Stimulated activated naive B cell treated with anti-CD40 and anti-IgM and Interleukin-4, amounts not matched to agents 10 μg/mL and 1 μg/mL and 100 μg/mL, for 72 hours (primary cell): Measurements from ENCODE around the gene STK39.

Experiments used
- ATAC-seq, 2 donors: fragments of 150-1000 bp; cut with Tn5 transposase; replicated peaks; 2 replicates each; pipeline ENCODE4 v1.10.0; 2021; ENCODE audit warnings: moderate library complexity in 1 of 2
- DNase-seq: peaks from one replicate; pipeline ENCODE4 v3.0.0; 2021
- H3K27ac Mint-ChIP-seq: one replicate; pipeline ENCODE4 v1.8.0; 2022; ENCODE audit warnings: mild to moderate bottlenecking, mixed read lengths
- H3K27me3 Mint-ChIP-seq, 2 donors: one replicate each; pipeline ENCODE4 v1.8.0; 2022; ENCODE audit warnings: mixed read lengths in 2 of 2
- H3K36me3 Mint-ChIP-seq, 2 donors: one replicate each; pipeline ENCODE4 v1.8.0; 2022; ENCODE audit warnings: mixed read lengths in 2 of 2, mild to moderate bottlenecking in 1 of 2
- H3K4me1 Mint-ChIP-seq, 2 donors: one replicate each; pipeline ENCODE4 v1.8.0; 2022; ENCODE audit warnings: mixed read lengths in 2 of 2, mild to moderate bottlenecking in 1 of 2
- H3K4me3 Mint-ChIP-seq, 2 donors: one replicate each; pipeline ENCODE4 v1.8.0; 2022; ENCODE audit warnings: mild to moderate bottlenecking in 2 of 2, mixed read lengths in 2 of 2, moderate library complexity in 1 of 2
- H3K9me3 Mint-ChIP-seq, 2 donors: one replicate each; pipeline ENCODE4 v1.8.0; 2022; ENCODE audit warnings: mixed read lengths in 2 of 2, mild to moderate bottlenecking in 1 of 2

Gene STK39

GRCh38 chr2:168039881-168040280 is 207.5 kb downstream of the STK39 start:
- DNase-seq (no peak), ATAC-seq (peak in 1 of 2 donors; percentile 41)
- H3K36me3 Mint-ChIP-seq: peaks cover 10 to 20% of the 10 kb centered on the region in 2 donors
- peak overlapping the region in 1 of 2 donors; percentile 14 for H3K4me3 Mint-ChIP-seq
- peak overlapping the region; percentile 11 for H3K27ac Mint-ChIP-seq
- H3K4me1 Mint-ChIP-seq: peaks cover 45 to 80% of the 10 kb centered on the region in 2 donors
- H3K27me3 Mint-ChIP-seq: no peaks in the 10 kb centered on the region
- peaks cover 0 to 2% of the 10 kb centered on the region in 2 donors for H3K9me3 Mint-ChIP-seq

DNA sequence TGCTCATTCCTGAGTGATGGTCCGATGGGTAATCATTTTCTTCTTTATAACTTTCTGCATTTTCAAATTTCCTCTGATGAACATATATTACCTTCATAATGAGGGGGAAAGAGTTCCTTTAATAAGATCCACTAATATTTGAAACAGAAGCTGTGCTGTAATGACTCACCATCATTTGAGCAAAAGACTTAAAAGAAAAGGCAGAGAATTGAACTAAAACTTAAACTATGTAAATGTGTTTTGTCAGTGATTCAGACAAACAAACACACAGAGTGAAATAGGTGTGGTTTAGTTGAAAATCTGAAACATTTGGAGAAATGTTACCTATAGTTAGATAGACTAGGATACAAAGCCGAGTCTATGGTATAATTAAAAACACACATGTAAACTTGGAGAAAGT is 209.6 kb downstream of the STK39 start:
- H3K9me3 Mint-ChIP-seq: peaks cover 0 to 2% of the 10 kb centered on the region in 2 donors
- DNase-seq (no peak), ATAC-seq (no peak)
- H3K27ac Mint-ChIP-seq: peak overlapping the region; percentile 85
- H3K27me3 Mint-ChIP-seq: no peaks in the 10 kb centered on the region
- H3K4me1 Mint-ChIP-seq: peaks cover 33 to 65% of the 10 kb centered on the region in 2 donors
- H3K4me3 Mint-ChIP-seq: peak overlapping the region in 1 of 2 donors; percentile 17
- peaks cover 13 to 31% of the 10 kb centered on the region in 2 donors for H3K36me3 Mint-ChIP-seq

DNA sequence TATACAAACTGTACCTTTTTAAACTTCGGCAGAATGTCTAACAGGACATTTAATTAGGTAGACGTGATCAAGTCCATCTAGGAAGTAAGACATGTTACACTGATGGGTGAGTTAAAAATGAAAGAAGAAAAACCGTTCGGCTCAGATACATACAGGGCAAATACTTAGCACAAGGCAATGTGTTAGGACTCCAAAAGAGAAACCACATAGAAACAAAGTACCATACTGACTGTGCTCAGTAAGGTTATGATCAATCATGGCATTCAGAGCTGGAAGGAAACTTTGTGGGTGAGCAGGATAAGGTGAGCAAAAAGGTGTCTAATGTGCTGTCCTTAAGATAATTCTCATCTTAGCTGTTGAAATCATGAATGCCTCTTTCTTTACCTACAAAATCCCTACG is 211.9 kb downstream of the STK39 start:
- ATAC-seq (no peak), DNase-seq (no peak)
- peak overlapping the region; percentile 68 for H3K27ac Mint-ChIP-seq
- peaks cover 13 to 37% of the 10 kb centered on the region in 2 donors for H3K36me3 Mint-ChIP-seq
- H3K4me3 Mint-ChIP-seq: peak overlapping the region in 1 of 2 donors; percentile 8
- no peaks in the 10 kb centered on the region for H3K27me3 Mint-ChIP-seq
- H3K9me3 Mint-ChIP-seq: peaks cover 0 to 3% of the 10 kb centered on the region in 2 donors
- H3K4me1 Mint-ChIP-seq: peaks cover 31 to 59% of the 10 kb centered on the region in 2 donors

GRCh38 chr2:168034616-168035015 is 212.8 kb downstream of the STK39 start:
- Mint-ChIP-seq H3K4me1 (peaks cover 28 to 53% of the 10 kb centered on the region in 2 donors), H3K4me3 (no peak overlapping the region), H3K36me3 (peaks cover 13 to 33% of the 10 kb centered on the region in 2 donors), H3K27ac (no peak overlapping the region), H3K27me3 (no peaks in the 10 kb centered on the region), H3K9me3 (peaks cover 0 to 2% of the 10 kb centered on the region in 2 donors)
- no peak for ATAC-seq
- DNase-seq: no peak

GRCh38 chr2:168033966-168034365 is 213.4 kb downstream of the STK39 start:
- H3K4me3 Mint-ChIP-seq: no peak overlapping the region
- peaks cover 0 to 2% of the 10 kb centered on the region in 2 donors for H3K9me3 Mint-ChIP-seq
- H3K36me3 Mint-ChIP-seq: peaks cover 13 to 33% of the 10 kb centered on the region in 2 donors
- ATAC-seq (no peak), DNase-seq (no peak)
- H3K27me3 Mint-ChIP-seq: no peaks in the 10 kb centered on the region
- H3K27ac Mint-ChIP-seq: peak overlapping the region; percentile 31
- peaks cover 27 to 52% of the 10 kb centered on the region in 2 donors for H3K4me1 Mint-ChIP-seq

- H3K4me1 Mint-ChIP-seq: peaks cover 24 to 39% of the 10 kb centered on the region in 2 donors
- no peak overlapping the region for H3K4me3 Mint-ChIP-seq
- H3K27ac Mint-ChIP-seq: peak overlapping the region; percentile 68
- H3K9me3 Mint-ChIP-seq: peaks cover 0 to 2% of the 10 kb centered on the region in 2 donors
- peaks cover 13 to 33% of the 10 kb centered on the region in 2 donors for H3K36me3 Mint-ChIP-seq
- ATAC-seq (no peak), DNase-seq (no peak)
- H3K27me3 Mint-ChIP-seq: no peaks in the 10 kb centered on the region
Measured at GRCh38 chr2:168032091-168032490, 215.3 kb downstream of the STK39 start.

DNA sequence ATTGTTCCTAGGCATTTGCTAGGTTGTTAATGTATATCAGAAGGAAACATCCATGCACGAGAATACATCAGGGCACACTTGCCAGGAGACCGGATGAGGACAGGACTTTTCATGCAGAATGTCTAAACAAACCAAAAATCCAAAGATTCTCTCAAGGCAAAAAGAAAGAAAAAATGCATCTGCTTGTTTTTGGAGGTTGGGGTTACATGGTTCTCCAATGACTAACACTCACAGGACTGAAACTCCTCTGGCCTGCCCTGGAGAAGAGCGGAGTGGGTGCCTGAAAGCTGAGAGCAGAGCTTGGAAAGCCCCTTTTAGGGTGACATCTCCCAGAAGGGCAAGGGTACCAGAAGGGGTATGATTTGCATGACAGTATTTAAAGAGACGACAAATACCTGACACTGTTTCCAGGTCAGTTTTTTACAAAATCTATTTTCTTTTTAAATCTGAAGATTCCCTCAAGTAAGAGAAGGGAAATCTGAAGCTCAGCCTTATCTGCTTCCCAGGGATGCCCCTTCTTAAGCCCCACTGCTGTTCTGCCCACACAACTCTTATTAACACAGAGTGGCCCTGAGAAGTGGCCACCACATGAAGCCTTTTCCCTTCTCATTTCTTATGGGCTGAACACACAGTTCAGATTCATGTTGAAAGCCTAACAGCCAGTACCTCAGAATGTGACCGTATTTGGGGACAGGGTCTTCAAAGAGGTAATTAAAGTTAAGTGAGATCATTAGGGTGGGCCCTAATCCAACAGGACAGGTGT is 216.4 kb downstream of the STK39 start:
- ATAC-seq: peak; percentile 99 to 100
- peak overlapping the region; percentile 1 to 55 for H3K4me3 Mint-ChIP-seq

GRCh38 chr2:168029071-168029470 is 218.3 kb downstream of the STK39 start:
- peaks cover 31 to 49% of the 10 kb centered on the region in 2 donors for H3K4me1 Mint-ChIP-seq

More for the DNA sequence above, 216.4 kb downstream of the STK39 start:
- H3K27me3 Mint-ChIP-seq: no peaks in the 10 kb centered on the region
- peaks cover 0 to 2% of the 10 kb centered on the region in 2 donors for H3K9me3 Mint-ChIP-seq
- peaks cover 10 to 35% of the 10 kb centered on the region in 2 donors for H3K36me3 Mint-ChIP-seq
- DNase-seq: peak; percentile 70
- peaks cover 25 to 38% of the 10 kb centered on the region in 2 donors for H3K4me1 Mint-ChIP-seq
- H3K27ac Mint-ChIP-seq: peak overlapping the region; percentile 95

DNA sequence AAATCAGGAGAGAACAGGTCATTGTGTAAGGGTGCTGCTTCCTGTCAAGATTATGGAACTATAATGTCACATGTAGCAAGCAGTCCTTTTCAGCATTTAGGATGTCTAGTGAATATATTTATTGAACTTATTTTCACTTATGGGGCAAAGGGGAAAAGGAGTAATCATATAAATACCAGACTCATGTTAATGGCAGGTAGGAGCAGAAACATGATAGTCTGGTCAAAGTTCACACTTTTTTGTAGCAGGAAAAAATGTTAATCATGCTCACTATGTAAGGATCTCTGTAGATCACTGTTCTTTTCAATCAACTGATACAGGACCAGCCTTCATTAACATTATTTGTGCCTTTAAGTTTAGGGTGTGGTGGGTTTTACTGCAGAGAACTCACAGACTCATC is 219.0 kb downstream of the STK39 start:
- ATAC-seq (no peak), DNase-seq (no peak)
- Mint-ChIP-seq H3K4me1 (peaks cover 33 to 49% of the 10 kb centered on the region in 2 donors), H3K27ac (peak overlapping the region; percentile 47), H3K9me3 (peaks cover 0 to 2% of the 10 kb centered on the region in 2 donors), H3K4me3 (no peak overlapping the region), H3K36me3 (peaks cover 6 to 34% of the 10 kb centered on the region in 2 donors), H3K27me3 (no peaks in the 10 kb centered on the region)

More at GRCh38 chr2:168029071-168029470, 218.3 kb downstream of the STK39 start:
- H3K9me3 Mint-ChIP-seq: peaks cover 0 to 2% of the 10 kb centered on the region in 2 donors
- DNase-seq (no peak), ATAC-seq (no peak)
- H3K27me3 Mint-ChIP-seq: no peaks in the 10 kb centered on the region
- no peak overlapping the region for H3K27ac Mint-ChIP-seq
- peaks cover 6 to 36% of the 10 kb centered on the region in 2 donors for H3K36me3 Mint-ChIP-seq
- H3K4me3 Mint-ChIP-seq: no peak overlapping the region

DNA sequence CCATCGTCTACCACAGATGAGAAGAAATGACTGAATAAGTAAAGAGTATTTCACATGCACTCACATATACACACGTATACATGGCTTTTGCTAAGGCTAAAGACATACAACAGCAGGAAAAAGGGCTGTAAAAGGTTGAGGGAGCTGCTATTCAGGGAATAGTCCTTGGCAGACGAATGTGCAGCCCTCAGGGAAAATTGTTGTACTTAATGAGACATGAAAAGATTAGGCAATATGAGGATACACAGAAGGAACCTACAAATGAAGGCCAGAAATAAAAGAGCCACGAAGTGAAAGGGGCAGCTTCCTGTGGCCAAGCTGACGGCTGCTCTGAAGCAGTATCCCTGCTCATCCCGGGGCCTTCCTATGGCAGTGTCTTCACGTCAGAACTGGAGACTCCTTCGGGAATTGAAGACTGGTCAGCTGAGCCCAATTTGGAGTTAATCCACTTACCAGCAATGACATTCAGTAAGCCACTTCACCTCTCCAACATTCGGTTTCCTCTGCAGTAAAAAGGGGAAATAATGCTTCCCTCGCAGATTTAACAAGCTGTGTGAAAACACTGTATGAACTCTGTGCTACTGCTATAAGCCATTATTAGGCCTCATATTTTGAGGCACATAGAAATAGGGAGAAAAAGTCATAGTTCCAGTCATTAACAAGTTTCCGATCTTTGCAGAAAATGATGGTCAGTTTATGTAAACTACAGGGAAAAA is 221.8 kb downstream of the STK39 start:
- Mint-ChIP-seq H3K4me3 (peak overlapping the region in 1 of 2 donors; percentile 10), H3K4me1 (peaks cover 23 to 30% of the 10 kb centered on the region in 2 donors), H3K27ac (peak overlapping the region; percentile 26), H3K36me3 (peaks cover 7 to 25% of the 10 kb centered on the region in 2 donors), H3K27me3 (no peaks in the 10 kb centered on the region), H3K9me3 (no peaks in the 10 kb centered on the region)
- DNase-seq (no peak), ATAC-seq (peak in 1 of 2 donors; percentile 55)

DNA sequence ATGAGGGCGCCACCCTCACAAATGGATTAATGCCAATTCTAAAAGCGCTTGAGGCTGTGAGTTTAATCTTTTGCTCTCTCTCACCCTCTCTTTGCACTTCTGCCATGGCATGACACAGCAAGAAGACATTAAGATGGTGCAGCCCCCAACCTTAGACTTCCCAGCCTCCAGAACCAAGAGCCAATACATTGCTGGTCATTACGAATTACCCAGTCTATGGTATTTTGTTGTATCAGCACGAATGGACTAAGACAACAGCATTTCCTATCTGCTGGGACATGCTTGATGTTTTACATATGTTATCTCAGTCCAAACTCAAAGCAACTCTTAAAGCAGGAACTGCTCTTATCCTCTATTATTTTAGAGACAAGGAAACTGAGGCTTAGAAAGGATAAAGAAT is 222.9 kb downstream of the STK39 start:
- Mint-ChIP-seq H3K27ac (no peak overlapping the region), H3K36me3 (peaks cover 7 to 25% of the 10 kb centered on the region in 2 donors), H3K9me3 (no peaks in the 10 kb centered on the region), H3K4me1 (peaks cover 23 to 26% of the 10 kb centered on the region in 2 donors), H3K4me3 (no peak overlapping the region), H3K27me3 (no peaks in the 10 kb centered on the region)
- no peak for DNase-seq
- no peak for ATAC-seq

GRCh38 chr2:168021800-168022587 is 225.4 kb downstream of the STK39 start:
- Mint-ChIP-seq H3K4me3 (no peak overlapping the region), H3K36me3 (peaks cover 7 to 25% of the 10 kb centered on the region in 2 donors), H3K27ac (no peak overlapping the region), H3K27me3 (no peaks in the 10 kb centered on the region), H3K9me3 (no peaks in the 10 kb centered on the region), H3K4me1 (peaks cover 19 to 26% of the 10 kb centered on the region in 2 donors)
- ATAC-seq (no peak), DNase-seq (no peak)

DNA sequence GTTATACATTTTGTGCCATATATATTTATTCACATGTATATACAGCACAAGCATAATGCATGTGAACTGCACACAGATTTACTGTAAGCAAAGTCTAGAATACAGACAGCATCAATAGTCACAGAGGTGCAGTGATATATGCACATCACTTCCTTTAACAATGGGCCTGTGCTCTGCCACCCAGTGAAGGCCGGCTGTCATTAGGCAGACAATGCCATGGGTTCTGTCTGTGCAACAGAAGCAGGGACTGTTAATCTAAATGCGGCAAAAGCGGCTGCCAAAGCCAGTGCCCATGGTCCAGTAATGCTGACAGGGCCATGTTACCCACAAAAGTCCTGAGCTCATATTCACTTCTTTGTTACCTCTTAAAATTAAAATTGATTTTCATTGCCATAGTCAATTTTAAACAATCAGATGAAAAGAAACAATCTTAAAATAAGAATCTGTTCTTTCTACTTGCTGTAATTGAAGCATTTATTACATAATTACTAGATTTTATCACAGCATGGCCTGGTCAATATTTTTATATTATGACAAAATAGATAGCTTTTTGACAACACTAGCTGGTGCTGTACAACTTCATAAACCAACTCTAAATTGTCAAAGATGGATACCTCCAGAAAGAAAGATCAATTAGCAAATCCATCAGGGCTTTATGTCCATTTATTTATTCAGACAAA is 232.0 kb downstream of the STK39 start:
- peaks cover 0 to 2% of the 10 kb centered on the region in 2 donors for H3K4me1 Mint-ChIP-seq
- no peak overlapping the region for H3K4me3 Mint-ChIP-seq
- no peaks in the 10 kb centered on the region for H3K9me3 Mint-ChIP-seq
- ATAC-seq: no peak
- H3K36me3 Mint-ChIP-seq: peaks cover 0 to 10% of the 10 kb centered on the region in 2 donors
- DNase-seq: no peak
- H3K27ac Mint-ChIP-seq: no peak overlapping the region
- H3K27me3 Mint-ChIP-seq: no peaks in the 10 kb centered on the region
